LNCAP (cell line): Measurements from ENCODE around the gene FAM168A.

Experiments used
- CTCF ChIP-seq: fragments of 450-650 bp; IDR thresholded peaks from 2 replicates; pipeline ENCODE4 v1.5.1; 2017; ENCODE audit warnings: mild to moderate bottlenecking

FAM168A gene

GRCh38 chr11:73495731-73496130, 102.2 kb downstream of the FAM168A start:
- no peak for TF ChIP-seq CTCF

- no peak for TF ChIP-seq CTCF
Measured at GRCh38 chr11:73493956-73494598, 103.8 kb downstream of the FAM168A start.

- no peak for TF ChIP-seq CTCF
Measured at GRCh38 chr11:73481626-73482025, 116.3 kb downstream of the FAM168A start.

GRCh38 chr11:73480677-73481076, 117.2 kb downstream of the FAM168A start:
- no peak for TF ChIP-seq CTCF

- peak; percentile 88 for TF ChIP-seq CTCF
Measured at GRCh38 chr11:73478737-73479347, 119.1 kb downstream of the FAM168A start.

GRCh38 chr11:73477518-73477917, 120.4 kb downstream of the FAM168A start:
- TF ChIP-seq CTCF, result no peak

GRCh38 chr11:73475549-73476095, 122.3 kb downstream of the FAM168A start:
- no peak for TF ChIP-seq CTCF
